Measurements from ENCODE around the gene APOO.
"Not testable (repeated sequence)": the region's sequence is repeated elsewhere in the genome, so short reads cannot be mapped to it uniquely, and the experiment has no call there.

Gene APOO

GRCh38 chrX:23898412-23898959, 9.3 kb downstream of the APOO start:
- in situ Hi-C loops (cut with MboI; ENCODE audit: low pct_unique_long_range_greater_than_20kb, low sequenced_read_pairs, unreplicated experiment) = no loop called here
- DNase-seq (ENCODE audit: low spot score) = no peak
- TF ChIP-seq CTCF (IDR thresholded peaks at IDR 0.05; ENCODE audit: extremely low read depth, insufficient read depth, missing control alignments) = no peak

GRCh38 chrX:23896981-23897380, 10.8 kb downstream of the APOO start:
- in situ Hi-C loops (cut with MboI; ENCODE audit: low pct_unique_long_range_greater_than_20kb, low sequenced_read_pairs, unreplicated experiment) = no loop called here
- DNase-seq (ENCODE audit: low spot score) = no peak
- TF ChIP-seq CTCF (IDR thresholded peaks at IDR 0.05; ENCODE audit: extremely low read depth, insufficient read depth, missing control alignments) = no peak

GRCh38 chrX:23896539-23896938, 11.2 kb downstream of the APOO start:
- DNase-seq (ENCODE audit: low spot score); in situ Hi-C loops (cut with MboI; ENCODE audit: low pct_unique_long_range_greater_than_20kb, low sequenced_read_pairs, unreplicated experiment): not testable (repeated sequence)

- in situ Hi-C loops (cut with MboI; ENCODE audit: low pct_unique_long_range_greater_than_20kb, low sequenced_read_pairs, unreplicated experiment); DNase-seq (ENCODE audit: low spot score): not testable (repeated sequence)
Measured at GRCh38 chrX:23894993-23895392, 12.7 kb downstream of the APOO start.

GRCh38 chrX:23890933-23891332, 16.8 kb downstream of the APOO start:
- in situ Hi-C loops (cut with MboI; ENCODE audit: low pct_unique_long_range_greater_than_20kb, low sequenced_read_pairs, unreplicated experiment) = no loop called here
- no peak for DNase-seq (ENCODE audit: low spot score)
- TF ChIP-seq CTCF (IDR thresholded peaks at IDR 0.05; ENCODE audit: extremely low read depth, insufficient read depth, missing control alignments) = no peak

- no peak for DNase-seq (ENCODE audit: low spot score)
- TF ChIP-seq CTCF (IDR thresholded peaks at IDR 0.05; ENCODE audit: extremely low read depth, insufficient read depth, missing control alignments) = no peak
- in situ Hi-C loops (cut with MboI; ENCODE audit: low pct_unique_long_range_greater_than_20kb, low sequenced_read_pairs, unreplicated experiment) = no loop called here
Measured at GRCh38 chrX:23888887-23889501, 18.7 kb downstream of the APOO start.

GRCh38 chrX:23887918-23888317, 19.8 kb downstream of the APOO start:
- in situ Hi-C loops (cut with MboI; ENCODE audit: low pct_unique_long_range_greater_than_20kb, low sequenced_read_pairs, unreplicated experiment) = no loop called here
- no peak for TF ChIP-seq CTCF (IDR thresholded peaks at IDR 0.05; ENCODE audit: extremely low read depth, insufficient read depth, missing control alignments)
- DNase-seq (ENCODE audit: low spot score) = no peak

- in situ Hi-C loops (cut with MboI; ENCODE audit: low pct_unique_long_range_greater_than_20kb, low sequenced_read_pairs, unreplicated experiment) = no loop called here
- no peak for DNase-seq (ENCODE audit: low spot score)
- no peak for TF ChIP-seq CTCF (IDR thresholded peaks at IDR 0.05; ENCODE audit: extremely low read depth, insufficient read depth, missing control alignments)
Measured at GRCh38 chrX:23887451-23887850, 20.3 kb downstream of the APOO start.

All from GM13977 (cell line).